ENCODE measurements around the gene GZMA. TPM values are rescaled to one million over a fixed set of nuclear protein-coding genes. Genes with fewer than 3 reads are reported as not detected.

The GZMA gene
- total RNA-seq, 1 experiment from 2014 or later: not detected

DNA sequence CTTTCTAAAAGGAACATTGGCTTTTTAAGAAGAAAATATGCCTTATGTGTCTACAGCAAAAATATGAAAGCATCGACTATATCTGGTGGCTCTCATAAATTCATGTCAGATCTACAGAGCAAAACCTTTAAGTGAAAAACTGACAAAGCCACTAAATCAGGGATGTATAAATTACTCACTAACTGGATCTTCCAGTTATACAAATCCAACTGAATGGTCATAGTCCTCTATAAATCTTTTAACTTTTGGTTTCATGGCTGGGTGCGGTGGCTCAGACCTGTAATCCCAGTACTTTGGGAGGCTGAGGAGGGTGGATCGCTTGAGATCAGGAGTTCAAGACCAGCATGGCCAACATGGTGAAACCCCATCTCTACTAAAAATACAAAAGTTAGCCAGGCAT is 29.2 kb upstream of the GZMA start:
- H3K79me1 ChIP-seq (ENCODE audit: insufficient read depth, low read depth, low read length, poor library complexity, severe bottlenecking): no peaks in the 10 kb centered on the region
- H4K91ac ChIP-seq (ENCODE audit: insufficient read length, low read depth, low read length): no peak overlapping the region
- H3K14ac ChIP-seq (ENCODE audit: insufficient read depth, low read length): no peak overlapping the region

More for the DNA sequence above, 29.2 kb upstream of the GZMA start:
- Histone ChIP-seq H3K4me1 (ENCODE audit: insufficient read depth, low read length) (no peaks in the 10 kb centered on the region), H2AFZ (ENCODE audit: low read length) (no peak overlapping the region), H4K20me1 (ENCODE audit: control insufficient read depth, insufficient read depth, insufficient read length) (no peaks in the 10 kb centered on the region), H3K27me3 (ENCODE audit: insufficient read depth, low read length) (no peaks in the 10 kb centered on the region), H3K79me2 (ENCODE audit: insufficient read depth, low read length) (no peaks in the 10 kb centered on the region), H3K9me3 (ENCODE audit: control insufficient read depth, low read depth, low read length) (no peaks in the 10 kb centered on the region), H3K4ac (ENCODE audit: low read depth, low read length) (no peak overlapping the region), H3K56ac (ENCODE audit: insufficient read length, low read depth, low read length) (no peak overlapping the region), H3K4me2 (ENCODE audit: insufficient read depth, insufficient read length, low read length) (no peak overlapping the region), H3T11ph (ENCODE audit: low read length) (no peak overlapping the region), H2BK5ac (ENCODE audit: insufficient read length, low read length) (no peak overlapping the region), H2BK120ac (ENCODE audit: low read depth, low read length, poor library complexity, severe bottlenecking) (no peak overlapping the region), H3K23ac (ENCODE audit: insufficient read length, low read depth, low read length) (no peak overlapping the region), H3K18ac (ENCODE audit: insufficient read length, low read depth, low read length) (no peak overlapping the region), H3K23me2 (ENCODE audit: insufficient read length, low read depth, low read length, poor library complexity, severe bottlenecking) (no peaks in the 10 kb centered on the region), H2AK5ac (ENCODE audit: insufficient read length, low read length) (no peak overlapping the region), H4K5ac (ENCODE audit: insufficient read length, low read depth, low read length) (no peak overlapping the region), H3K9ac (ENCODE audit: extremely low read depth, insufficient read length, low read length) (no peak overlapping the region), H2BK15ac (ENCODE audit: low read depth, low read length) (no peak overlapping the region), H2BK12ac (ENCODE audit: insufficient read length, low read depth, low read length) (no peak overlapping the region), H4K8ac (replicated peaks; ENCODE audit: insufficient read length, low read depth, low read length) (no peak overlapping the region), H3K27ac (ENCODE audit: insufficient read length, low read depth, low read length) (no peak overlapping the region), H2BK20ac (ENCODE audit: low read depth, low read length, poor library complexity, severe bottlenecking) (no peak overlapping the region)
- Mint-ChIP-seq H3K27ac (no peak overlapping the region), H3K36me3 (ENCODE audit: insufficient read depth in 1 of 3, low read depth in 3 of 3) (no peaks in the 10 kb centered on the region; a peak in 1 of 7 replicates), H3K27me3 (ENCODE audit: low read depth) (no peaks in the 10 kb centered on the region; the same call in 1 of the 2 replicates), H3K9me3 (peaks cover 6% of the 10 kb centered on the region in 2 experiments; a peak in 4 of 5 replicates), H3K4me3 (no peak overlapping the region), H3K4me1 (peaks cover 0 to 6% of the 10 kb centered on the region in 2 experiments; a peak in 3 of 4 replicates)
- no CpG with 5 or more reads among the region's 3 CpGs for WGBS (ENCODE audit: extremely low coverage, insufficient read length, low lambda C conversion rate)
- no peak for DNase-seq
- TF ChIP-seq, protein P1, sequence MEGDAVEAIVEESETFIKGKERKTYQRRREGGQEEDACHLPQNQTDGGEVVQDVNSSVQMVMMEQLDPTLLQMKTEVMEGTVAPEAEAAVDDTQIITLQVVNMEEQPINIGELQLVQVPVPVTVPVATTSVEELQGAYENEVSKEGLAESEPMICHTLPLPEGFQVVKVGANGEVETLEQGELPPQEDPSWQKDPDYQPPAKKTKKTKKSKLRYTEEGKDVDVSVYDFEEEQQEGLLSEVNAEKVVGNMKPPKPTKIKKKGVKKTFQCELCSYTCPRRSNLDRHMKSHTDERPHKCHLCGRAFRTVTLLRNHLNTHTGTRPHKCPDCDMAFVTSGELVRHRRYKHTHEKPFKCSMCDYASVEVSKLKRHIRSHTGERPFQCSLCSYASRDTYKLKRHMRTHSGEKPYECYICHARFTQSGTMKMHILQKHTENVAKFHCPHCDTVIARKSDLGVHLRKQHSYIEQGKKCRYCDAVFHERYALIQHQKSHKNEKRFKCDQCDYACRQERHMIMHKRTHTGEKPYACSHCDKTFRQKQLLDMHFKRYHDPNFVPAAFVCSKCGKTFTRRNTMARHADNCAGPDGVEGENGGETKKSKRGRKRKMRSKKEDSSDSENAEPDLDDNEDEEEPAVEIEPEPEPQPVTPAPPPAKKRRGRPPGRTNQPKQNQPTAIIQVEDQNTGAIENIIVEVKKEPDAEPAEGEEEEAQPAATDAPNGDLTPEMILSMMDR (conservative IDR thresholded peaks at IDR 0.05): no peak
